ENCODE data around the gene SRPK2.
A peak's percentile ranks its signal among the peaks of the same experiment; 100 is the strongest.

- TF ChIP-seq POLR2AphosphoS5 (IDR thresholded peaks at IDR 0.05; ENCODE audit: low read depth, low read length), result no peak
- TF ChIP-seq SPI1 (IDR thresholded peaks at IDR 0.05; ENCODE audit: low read depth, low read length), result peak; percentile 43; the same call in 1 of the 2 replicates
Observed at GRCh38 chr7:105352018-105352612, 36.6 kb downstream of the SRPK2 start.
